HEK293 (cell line): Measurements from ENCODE around the gene INPP4B.

Experiments used
- CTCF ChIA-PET: fragments of 350-600 bp; formaldehyde crosslinking; extraction: SDS; loops from one replicate; lab custom pipeline; 2021; ENCODE audit warnings: antibody characterized with exemption; lab: Yijun Ruan, JAX
- POLR2A ChIA-PET: fragments of 300-600 bp; formaldehyde crosslinking; extraction: SDS; loops from one replicate; lab custom pipeline; 2020; ENCODE audit warnings: antibody characterized with exemption, inconsistent platforms; lab: Yijun Ruan, JAX
- H3K27ac ChIP-seq: fragments of 200-500 bp; sonication (Bioruptor generic); 2 replicates; pipeline ENCODE4 v1.5.1; 2014; ENCODE audit warnings: low read depth, low read length, control low read depth, inconsistent platforms; ENCODE audit errors: extremely low read depth
- H3K36me3 ChIP-seq, 2 experiments: fragments of 200-500 bp in 1 of 2; sonication (Bioruptor generic) in 1 of 2; 1 replicate in 1 of 2; 2 replicates in 1 of 2; pipeline ENCODE4 v1.5.1; 2014 to 2017; ENCODE audit warnings: inconsistent platforms in 2 of 2, low read length in 2 of 2; ENCODE audit not compliant: control insufficient read depth in 2 of 2, insufficient read depth in 1 of 2
- H3K4me1 ChIP-seq: fragments of 200-500 bp; sonication (Bioruptor generic); 2 replicates; pipeline ENCODE4 v1.5.1; 2014; ENCODE audit warnings: mild to moderate bottlenecking, low read length, inconsistent platforms; ENCODE audit not compliant: control insufficient read depth, insufficient read depth
- H3K4me3 ChIP-seq: 2 replicates; pipeline ENCODE4 v1.5.1; 2011; ENCODE audit warnings: low read depth, mild to moderate bottlenecking, control low read depth, low read length, moderate library complexity
- H3K9me3 ChIP-seq: fragments of 200-500 bp; sonication (Bioruptor generic); 2 replicates; pipeline ENCODE4 v1.5.1; 2014; ENCODE audit warnings: low read depth, low read length, inconsistent platforms; ENCODE audit not compliant: control insufficient read depth, insufficient read depth
- HOXA7 ChIP-seq: sonication (generic); formaldehyde crosslinking; IDR thresholded peaks from 2 replicates; pipeline ENCODE4 v1.8.1; 2022; ENCODE audit warnings: missing genetic modification reagents, borderline replicate concordance
- KLF7 ChIP-seq: fragments of 450-650 bp; formaldehyde crosslinking; IDR thresholded peaks from 2 replicates; pipeline ENCODE4 v1.5.1; 2016; ENCODE audit warnings: missing biosample characterization, missing genetic modification characterization, borderline replicate concordance
- MYNN ChIP-seq: fragments of 450-650 bp; formaldehyde crosslinking; IDR thresholded peaks from 2 replicates; pipeline ENCODE4 v1.5.1; 2016; ENCODE audit warnings: missing biosample characterization, missing genetic modification characterization, borderline replicate concordance
- PBX3 ChIP-seq: sonication (generic); formaldehyde crosslinking; IDR thresholded peaks from 2 replicates; pipeline ENCODE4 v1.8.1; 2022; ENCODE audit warnings: mild to moderate bottlenecking, moderate library complexity, missing genetic modification reagents
- YY1 ChIP-seq: fragments of 450-650 bp; formaldehyde crosslinking; IDR thresholded peaks from 2 replicates; pipeline ENCODE4 v1.5.1; 2018; ENCODE audit warnings: missing biosample characterization, missing genetic modification characterization
- ZNF10 ChIP-seq: fragments of 450-650 bp; formaldehyde crosslinking; IDR thresholded peaks from 2 replicates; pipeline ENCODE4 v1.5.1; 2017; ENCODE audit warnings: missing biosample characterization, missing genetic modification characterization
- ZNF121 ChIP-seq: fragments of 450-650 bp; formaldehyde crosslinking; IDR thresholded peaks from 2 replicates; pipeline ENCODE4 v1.5.1; 2016; ENCODE audit warnings: missing biosample characterization, missing genetic modification characterization
- ZNF133 ChIP-seq: fragments of 450-650 bp; formaldehyde crosslinking; IDR thresholded peaks from 2 replicates; pipeline ENCODE4 v1.5.1; 2016; ENCODE audit warnings: missing biosample characterization, missing genetic modification characterization
- ZNF148 ChIP-seq: fragments of 450-650 bp; formaldehyde crosslinking; IDR thresholded peaks from 2 replicates; pipeline ENCODE4 v1.5.0; 2017; ENCODE audit warnings: missing biosample characterization, missing genetic modification characterization, borderline replicate concordance
- ZNF169 ChIP-seq: fragments of 450-650 bp; formaldehyde crosslinking; IDR thresholded peaks from 2 replicates; pipeline ENCODE4 v1.5.1; 2016; ENCODE audit warnings: missing biosample characterization, missing genetic modification characterization
- ZNF184 ChIP-seq: fragments of 450-650 bp; IDR thresholded peaks from 2 replicates; pipeline ENCODE4 v1.5.1; 2018; ENCODE audit warnings: missing biosample characterization, mild to moderate bottlenecking, missing genetic modification characterization
- ZNF211 ChIP-seq: fragments of 450-650 bp; formaldehyde crosslinking; IDR thresholded peaks from 2 replicates; pipeline ENCODE4 v1.5.1; 2016; ENCODE audit warnings: low read depth, missing biosample characterization, missing genetic modification characterization
- ZNF266 ChIP-seq: fragments of 450-650 bp; formaldehyde crosslinking; IDR thresholded peaks from 2 replicates; pipeline ENCODE4 v1.5.1; 2016; ENCODE audit warnings: missing biosample characterization, missing genetic modification characterization, low read depth
- ZNF274 ChIP-seq, 2 experiments: fragments of 200-500 bp in 1 of 2; fragments of 450-650 bp in 1 of 2; sonication (Bioruptor generic) in 1 of 2; formaldehyde crosslinking in 1 of 2; IDR thresholded peaks; 2 replicates each; pipeline versions ENCODE4 v1.5.1 to v1.6.1; 2014 to 2016; ENCODE audit warnings: borderline replicate concordance in 1 of 2, inconsistent platforms in 1 of 2, low read length in 1 of 2, missing biosample characterization in 1 of 2, missing genetic modification characterization in 1 of 2
- ZNF280D ChIP-seq: fragments of 450-650 bp; formaldehyde crosslinking; IDR thresholded peaks from 2 replicates; pipeline ENCODE4 v1.5.1; 2016; ENCODE audit warnings: missing biosample characterization, missing genetic modification characterization
- ZNF324 ChIP-seq: fragments of 450-650 bp; formaldehyde crosslinking; IDR thresholded peaks from 2 replicates; pipeline ENCODE4 v1.5.1; 2016; ENCODE audit warnings: missing biosample characterization, missing genetic modification characterization
- ZNF37A ChIP-seq: fragments of 450-650 bp; IDR thresholded peaks from 2 replicates; pipeline ENCODE4 v1.5.1; 2018; ENCODE audit warnings: missing biosample characterization, missing genetic modification characterization
- ZNF544 ChIP-seq: fragments of 450-650 bp; formaldehyde crosslinking; IDR thresholded peaks from 2 replicates; pipeline ENCODE4 v1.5.0; 2017; ENCODE audit warnings: missing biosample characterization, missing genetic modification characterization
- ZNF639 ChIP-seq: fragments of 450-650 bp; formaldehyde crosslinking; IDR thresholded peaks from 2 replicates; pipeline ENCODE4 v1.5.1; 2016; ENCODE audit warnings: missing biosample characterization, missing genetic modification characterization

The INPP4B gene

GRCh38 chr4:142416121-142416520 lies 430.0 kb downstream of the INPP4B start:
- ChIA-PET CTCF (interaction anchor here (0.6 to 1.5 kb wide), 2 partner anchors 9 to 241 kb away, joined by 3 to 6 read pairs; no protein-coding TSS in a partner anchor), POLR2A (no interaction called here)
- no peak overlapping the region for H3K27ac ChIP-seq
- H3K36me3 ChIP-seq, result no peaks in the 10 kb centered on the region
- no peaks in the 10 kb centered on the region for H3K4me1 ChIP-seq
- no peak overlapping the region for H3K4me3 ChIP-seq
- H3K9me3 ChIP-seq, result no peaks in the 10 kb centered on the region
- TF ChIP-seq YY1 (tag by site-specific recombination) (no peak), ZNF148 (no peak), ZNF211 (tag by site-specific recombination) (no peak), ZNF133 (tag by site-specific recombination) (no peak), ZNF639 (tag by site-specific recombination) (no peak), ZNF37A (tag by site-specific recombination) (no peak), ZNF280D (tag by site-specific recombination) (no peak), HOXA7 (no peak), ZNF121 (no peak), KLF7 (tag by site-specific recombination) (no peak), ZNF324 (tag by site-specific recombination) (no peak), ZNF266 (no peak), PBX3 (CRISPR knock-in tag) (no peak), MYNN (tag by site-specific recombination) (no peak), ZNF544 (tag by site-specific recombination) (no peak), ZNF10 (tag by site-specific recombination) (no peak), ZNF274 (IDR thresholded peaks at IDR 0.05; ENCODE audit: low read length) (no peak), ZNF274 (tag by site-specific recombination; IDR thresholded peaks at IDR 0.05; ENCODE audit: borderline replicate concordance) (no peak), ZNF184 (tag by site-specific recombination) (no peak), ZNF169 (tag by site-specific recombination) (no peak)
